AG04449 (cell line): Measurements from ENCODE around the gene REM1.
A peak's percentile ranks its signal among the peaks of the same experiment; 100 is the strongest.
"Not testable (repeated sequence)": the region's sequence is repeated elsewhere in the genome, so short reads cannot be mapped to it uniquely, and the experiment has no call there.

ENCODE experiments used
- CTCF ChIA-PET: fragments of 350-600 bp; formaldehyde crosslinking; extraction: SDS; loops from one replicate; lab custom pipeline; 2021; ENCODE audit warnings: antibody characterized with exemption; lab: Yijun Ruan, JAX
- POLR2A ChIA-PET: fragments of 400-600, 350-600 bp; formaldehyde crosslinking; extraction: SDS; loops from one replicate; lab custom pipeline; 2020; ENCODE audit warnings: antibody characterized with exemption, inconsistent platforms; lab: Yijun Ruan, JAX
- DNase-seq: peaks from one replicate; pipeline ENCODE4 v3.0.0-alpha.2; 2010; ENCODE audit warnings: low read depth, low spot score
- H3K4me3 ChIP-seq: 2 replicates; pipeline ENCODE4 v1.5.1; 2011; ENCODE audit warnings: low read depth, mild to moderate bottlenecking, control low read depth, low read length
- TF ChIP-seq, protein P1 (sequence below): IDR thresholded peaks from one replicate; pipeline ENCODE4 v1.5.1; 2011; ENCODE audit warnings: mild to moderate bottlenecking, moderate library complexity, low read length, control low read depth, inconsistent platforms; ENCODE audit not compliant: insufficient read depth; ENCODE audit errors: missing control alignments

REM1 gene, protein sequence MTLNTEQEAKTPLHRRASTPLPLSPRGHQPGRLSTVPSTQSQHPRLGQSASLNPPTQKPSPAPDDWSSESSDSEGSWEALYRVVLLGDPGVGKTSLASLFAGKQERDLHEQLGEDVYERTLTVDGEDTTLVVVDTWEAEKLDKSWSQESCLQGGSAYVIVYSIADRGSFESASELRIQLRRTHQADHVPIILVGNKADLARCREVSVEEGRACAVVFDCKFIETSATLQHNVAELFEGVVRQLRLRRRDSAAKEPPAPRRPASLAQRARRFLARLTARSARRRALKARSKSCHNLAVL

DNA sequence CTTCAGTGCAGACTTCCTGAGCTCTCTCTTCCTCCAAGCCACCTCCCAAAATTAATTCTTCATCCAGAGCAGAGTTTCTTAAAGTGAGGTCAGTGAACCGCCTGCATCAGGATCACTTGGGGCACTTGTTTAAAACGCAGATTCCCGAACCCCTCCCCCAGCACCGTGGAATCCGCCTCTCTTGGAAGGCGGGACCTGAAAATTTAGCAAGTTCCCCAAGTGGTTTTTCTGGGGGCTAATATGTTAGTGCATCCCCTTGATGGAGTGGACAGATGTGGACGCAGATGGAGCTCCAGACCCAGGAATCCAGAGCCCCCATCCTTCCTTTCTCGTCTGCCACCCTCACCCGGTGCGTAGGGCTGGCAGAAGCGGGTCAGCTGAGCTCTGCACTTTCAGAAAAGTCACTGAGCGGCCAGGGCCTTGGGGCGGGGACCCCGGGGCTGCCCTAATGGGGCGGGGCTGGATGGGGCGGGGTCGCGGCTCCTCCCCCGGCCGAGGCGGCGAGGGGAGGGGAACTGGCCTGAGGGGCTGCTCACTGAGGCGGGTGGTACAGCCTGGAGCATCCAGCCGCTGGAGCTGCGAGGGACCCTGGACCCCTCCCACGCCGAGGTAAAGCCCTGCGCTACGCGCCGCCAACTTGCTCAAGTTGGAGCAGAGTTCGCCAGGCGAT is at the start of gene REM1, which contains the start of gene DEFB124:
Gene REM1 (plus strand): TSS at position 531 of the 670 bp plus-strand sequence. CDS start 1,158 bp downstream, outside the sequence.
Gene DEFB124 (minus strand): TSS at position 370 of the 670 bp plus-strand sequence. CDS start 2,114 bp downstream, outside the sequence.
- TF ChIP-seq, protein P1, sequence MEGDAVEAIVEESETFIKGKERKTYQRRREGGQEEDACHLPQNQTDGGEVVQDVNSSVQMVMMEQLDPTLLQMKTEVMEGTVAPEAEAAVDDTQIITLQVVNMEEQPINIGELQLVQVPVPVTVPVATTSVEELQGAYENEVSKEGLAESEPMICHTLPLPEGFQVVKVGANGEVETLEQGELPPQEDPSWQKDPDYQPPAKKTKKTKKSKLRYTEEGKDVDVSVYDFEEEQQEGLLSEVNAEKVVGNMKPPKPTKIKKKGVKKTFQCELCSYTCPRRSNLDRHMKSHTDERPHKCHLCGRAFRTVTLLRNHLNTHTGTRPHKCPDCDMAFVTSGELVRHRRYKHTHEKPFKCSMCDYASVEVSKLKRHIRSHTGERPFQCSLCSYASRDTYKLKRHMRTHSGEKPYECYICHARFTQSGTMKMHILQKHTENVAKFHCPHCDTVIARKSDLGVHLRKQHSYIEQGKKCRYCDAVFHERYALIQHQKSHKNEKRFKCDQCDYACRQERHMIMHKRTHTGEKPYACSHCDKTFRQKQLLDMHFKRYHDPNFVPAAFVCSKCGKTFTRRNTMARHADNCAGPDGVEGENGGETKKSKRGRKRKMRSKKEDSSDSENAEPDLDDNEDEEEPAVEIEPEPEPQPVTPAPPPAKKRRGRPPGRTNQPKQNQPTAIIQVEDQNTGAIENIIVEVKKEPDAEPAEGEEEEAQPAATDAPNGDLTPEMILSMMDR, result no peak
- ChIA-PET POLR2A (no interaction called here), CTCF (interaction anchor here (0.9 to 7.9 kb wide), 3 partner anchors 14 to 29 kb away, joined by 3 to 41 read pairs (median 18); no protein-coding TSS in a partner anchor)
- H3K4me3 ChIP-seq, result no peak within 1 kb of the TSS
- DNase-seq, result no peak

DNA sequence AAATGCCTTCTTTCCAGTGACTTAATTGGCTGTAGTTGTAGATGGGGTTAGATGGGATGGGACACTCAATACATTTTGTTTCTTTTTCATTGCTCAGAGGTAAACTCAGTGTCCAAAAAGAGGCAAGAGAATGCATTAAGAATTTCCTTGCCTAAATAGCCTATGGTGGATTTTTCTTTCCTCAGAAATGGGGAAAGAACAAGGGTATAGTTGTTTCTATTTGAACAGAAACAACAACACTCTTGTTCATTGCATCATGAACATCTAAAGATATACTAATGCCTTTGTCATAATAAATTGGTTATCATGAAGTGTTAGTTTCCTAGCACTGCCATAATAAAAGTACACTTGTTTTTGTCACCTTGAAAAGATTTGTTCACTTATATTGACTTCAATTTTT is 49.3 kb upstream of the REM1 start:
- CTCF ChIA-PET, result no interaction called here
- DNase-seq, result no peak
- TF ChIP-seq, protein P1, result no peak

DNA sequence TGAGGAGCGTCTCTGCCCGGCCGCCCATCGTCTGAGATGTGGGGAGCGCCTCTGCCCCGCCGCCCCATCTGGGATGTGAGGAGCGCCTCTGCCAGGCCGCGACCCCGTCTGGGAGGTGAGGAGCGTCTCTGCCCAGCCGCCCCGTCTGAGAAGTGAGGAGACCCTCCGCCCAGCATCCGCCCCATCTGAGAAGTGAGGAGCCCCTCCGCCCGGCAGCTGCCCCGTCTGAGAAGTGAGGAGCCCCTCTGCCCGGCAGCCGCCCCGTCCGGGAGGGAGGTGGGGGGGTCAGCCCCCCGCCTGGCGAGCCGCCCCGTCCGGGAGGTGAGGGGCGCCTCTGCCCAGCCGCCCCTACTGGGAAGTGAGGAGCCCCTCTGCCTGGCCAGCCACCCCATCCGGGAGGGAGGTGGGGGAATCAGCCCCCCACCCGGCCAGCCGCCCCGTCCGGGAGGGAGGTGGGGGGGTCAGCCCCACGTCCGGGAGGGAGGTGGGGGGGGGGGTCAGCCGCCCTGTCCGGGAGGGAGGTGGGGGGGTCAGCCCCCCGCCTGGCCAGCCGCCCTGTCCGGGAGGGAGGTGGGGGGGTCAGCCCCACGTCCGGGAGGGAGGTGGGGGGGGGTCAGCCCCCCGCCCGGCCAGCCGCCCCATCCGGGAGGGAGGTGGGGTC is 48.1 kb upstream of the REM1 start:
- H3K4me3 ChIP-seq, POLR2A ChIA-PET, CTCF ChIA-PET, DNase-seq: not testable (repeated sequence)

More for the DNA sequence above, 49.3 kb upstream of the REM1 start:
- H3K4me3 ChIP-seq, result no peak overlapping the region
- POLR2A ChIA-PET, result no interaction called here

DNA sequence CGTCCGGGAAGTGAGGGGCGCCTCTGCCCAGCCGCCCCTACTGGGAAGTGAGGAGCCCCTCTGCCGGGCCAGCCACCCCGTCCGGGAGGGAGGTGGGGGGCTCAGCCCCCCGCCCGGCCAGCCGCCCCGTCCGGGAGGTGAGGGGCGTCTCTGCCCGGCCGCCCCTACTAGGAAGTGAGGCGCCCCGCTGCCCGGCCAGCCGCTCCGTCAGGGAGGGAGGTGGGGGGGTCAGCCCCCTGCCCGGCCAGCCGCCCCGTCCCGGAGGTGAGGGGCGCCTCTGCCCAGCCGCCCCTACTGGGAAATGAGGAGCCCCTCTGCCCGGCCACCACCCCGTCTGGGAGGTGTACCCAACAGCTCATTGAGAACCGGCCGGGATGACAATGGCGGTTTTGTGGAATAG is 47.5 kb upstream of the REM1 start:
- H3K4me3 ChIP-seq, CTCF ChIA-PET, DNase-seq, POLR2A ChIA-PET: not testable (repeated sequence)

DNA sequence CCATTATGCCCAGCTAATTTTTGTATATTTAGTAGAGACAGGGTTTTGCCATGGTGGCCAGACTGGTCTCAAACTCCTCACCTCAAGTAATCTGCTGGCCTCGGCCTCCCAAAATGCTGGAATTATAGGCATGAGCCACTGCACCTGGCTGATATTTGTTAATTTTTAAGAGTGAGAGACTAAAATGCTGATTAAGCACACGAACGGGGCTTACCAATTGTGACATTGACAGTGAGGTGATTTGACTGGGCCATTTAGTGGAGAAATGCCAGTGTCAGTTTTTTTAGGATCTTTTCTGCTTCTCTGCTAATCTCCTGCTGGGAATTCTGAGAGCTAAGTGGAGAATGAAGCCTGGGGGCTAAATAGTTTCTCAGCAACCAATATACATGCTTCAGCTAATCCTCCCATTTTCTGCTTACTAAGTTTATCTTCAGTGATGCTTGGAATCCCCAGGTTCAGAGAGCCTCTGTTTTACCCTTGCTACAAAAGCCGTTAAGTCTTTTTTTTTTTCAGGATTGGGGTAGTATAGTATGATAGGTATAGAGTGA is 44.4 kb upstream of the REM1 start:
- TF ChIP-seq, protein P1, result no peak
- H3K4me3 ChIP-seq, result no peak overlapping the region
- CTCF ChIA-PET, result no interaction called here
- POLR2A ChIA-PET, result no interaction called here
- DNase-seq, result no peak

DNA sequence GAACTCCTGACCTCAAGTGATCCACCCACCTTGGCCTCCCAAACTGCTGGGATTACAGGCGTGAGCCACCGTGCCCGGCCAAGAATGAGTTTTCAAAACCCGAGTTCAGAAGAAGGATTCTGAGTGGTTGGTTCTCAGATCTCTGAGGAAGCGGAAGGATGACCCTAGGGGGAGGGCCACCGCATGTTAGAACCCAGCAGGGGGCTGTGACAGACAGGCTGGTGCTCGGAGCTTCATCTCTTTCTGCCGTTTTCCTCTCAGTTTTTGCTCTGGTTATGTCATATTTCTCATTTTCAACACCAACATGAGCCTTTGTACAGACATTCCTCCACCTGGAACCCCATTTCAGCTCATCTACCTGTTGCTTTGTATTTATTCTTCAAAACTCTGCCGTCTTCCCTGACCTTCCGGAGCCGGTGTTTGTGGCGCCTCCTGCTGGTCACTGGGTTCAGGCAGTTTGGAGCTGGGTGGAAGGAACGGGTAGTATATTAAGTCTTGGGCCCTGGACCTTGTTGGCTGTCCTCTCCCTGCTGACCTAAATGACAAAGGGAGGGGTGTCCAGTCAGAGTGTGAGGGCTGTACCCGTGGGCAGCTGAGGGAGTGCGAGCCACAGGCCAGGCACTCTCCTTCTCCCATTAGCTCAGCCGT is 35.0 kb upstream of the REM1 start, which contains the start of gene DEFB123:
Gene DEFB123 (plus strand): TSS at position 621 of the 648 bp plus-strand sequence. CDS start 67 bp downstream, outside the sequence.
- no peak for DNase-seq
- TF ChIP-seq, protein P1, result peak; percentile 3
- ChIA-PET CTCF (interaction anchor here (1.2 kb wide), 1 partner anchor 10 kb away, joined by 3 read pairs; no protein-coding TSS in a partner anchor), POLR2A (no interaction called here)
- H3K4me3 ChIP-seq, result no peak within 1 kb of the TSS
